ENCODE data around the gene CCNY. TPM values are rescaled to one million over a fixed set of nuclear protein-coding genes. Genes with fewer than 3 reads are reported as not detected.
A peak's percentile ranks its signal among the peaks of the same experiment; 100 is the strongest.

Gene CCNY
- total and polyA plus RNA-seq, 2 experiments from 2014 or later, result 38.9 to 79.9 TPM

GRCh38 chr10:35453855-35454532, 117.7 kb downstream of the CCNY start:
- Histone ChIP-seq H3K36me3 (no peaks in the 10 kb centered on the region), H3K4me3 (no peak overlapping the region), H3K27ac (no peak overlapping the region), H3K4me1 (ENCODE audit: low read depth) (peaks cover 28% of the 10 kb centered on the region), H3K9me3 (ENCODE audit: low read depth) (no peaks in the 10 kb centered on the region), H3K27me3 (no peaks in the 10 kb centered on the region)
- TF ChIP-seq CTCF (IDR thresholded peaks at IDR 0.05; ENCODE audit: low read depth, low read length), result no peak
- DNase-seq (ENCODE audit: low read depth in 1 of 2, low spot score in 1 of 2), result peak in 1 of 2 donors; percentile 77

GRCh38 chr10:35456153-35456720, 119.9 kb downstream of the CCNY start:
- Histone ChIP-seq H3K27me3 (no peaks in the 10 kb centered on the region), H3K9me3 (ENCODE audit: low read depth) (no peaks in the 10 kb centered on the region), H3K36me3 (no peaks in the 10 kb centered on the region), H3K27ac (no peak overlapping the region), H3K4me3 (no peak overlapping the region), H3K4me1 (ENCODE audit: low read depth) (peaks cover 20% of the 10 kb centered on the region)
- no peak for DNase-seq (ENCODE audit: low read depth in 1 of 2, low spot score in 1 of 2)
- TF ChIP-seq CTCF (IDR thresholded peaks at IDR 0.05; ENCODE audit: low read depth, low read length), result no peak

- no peaks in the 10 kb centered on the region for H3K36me3 ChIP-seq
- H3K4me1 ChIP-seq (ENCODE audit: low read depth), result peaks cover 18% of the 10 kb centered on the region
- H3K4me3 ChIP-seq, result no peak overlapping the region
- no peaks in the 10 kb centered on the region for H3K9me3 ChIP-seq (ENCODE audit: low read depth)
- no peaks in the 10 kb centered on the region for H3K27me3 ChIP-seq
- no peak for DNase-seq (ENCODE audit: low read depth in 1 of 2, low spot score in 1 of 2)
- no peak for TF ChIP-seq CTCF (IDR thresholded peaks at IDR 0.05; ENCODE audit: low read depth, low read length)
- no peak overlapping the region for H3K27ac ChIP-seq
These were observed 120.5 kb downstream of the CCNY start for GRCh38 chr10:35456784-35457183.

GRCh38 chr10:35458500-35459448, 122.5 kb downstream of the CCNY start:
- H3K9me3 ChIP-seq (ENCODE audit: low read depth), result no peaks in the 10 kb centered on the region
- H3K27me3 ChIP-seq, result no peaks in the 10 kb centered on the region
- no peak for DNase-seq (ENCODE audit: low read depth in 1 of 2, low spot score in 1 of 2)
- TF ChIP-seq CTCF (IDR thresholded peaks at IDR 0.05; ENCODE audit: low read depth, low read length), result no peak
- peaks cover 26% of the 10 kb centered on the region for H3K4me1 ChIP-seq (ENCODE audit: low read depth)
- no peaks in the 10 kb centered on the region for H3K36me3 ChIP-seq
- no peak overlapping the region for H3K4me3 ChIP-seq
- H3K27ac ChIP-seq, result peak overlapping the region; percentile 27

GRCh38 chr10:35459449-35459847, 123.1 kb downstream of the CCNY start:
- peaks cover 33% of the 10 kb centered on the region for H3K4me1 ChIP-seq (ENCODE audit: low read depth)
- no peak for TF ChIP-seq CTCF (IDR thresholded peaks at IDR 0.05; ENCODE audit: low read depth, low read length)
- H3K27ac ChIP-seq, result no peak overlapping the region
- DNase-seq (ENCODE audit: low read depth in 1 of 2, low spot score in 1 of 2), result no peak
- no peaks in the 10 kb centered on the region for H3K27me3 ChIP-seq
- H3K9me3 ChIP-seq (ENCODE audit: low read depth), result no peaks in the 10 kb centered on the region
- no peak overlapping the region for H3K4me3 ChIP-seq
- no peaks in the 10 kb centered on the region for H3K36me3 ChIP-seq

All from cardiac muscle cell (in vitro differentiated cells and primary cell).